Thyroid gland (tissue), 4 donors: ENCODE data around the gene WDR7. TPM values are rescaled to one million over a fixed set of nuclear protein-coding genes. Genes with fewer than 3 reads are reported as not detected.

Source experiments
- DNase-seq, 2 donors: peaks; one replicate each; pipeline ENCODE4 v3.0.0-alpha.2; 2019
- H3K27ac ChIP-seq, 3 donors: fragments of 200-600 bp; sonication (generic); 1 replicate in 2 of 3; 2 replicates in 1 of 3; pipeline ENCODE4 v1.5.1; 2016 to 2019; ENCODE audit warnings: mild to moderate bottlenecking in 1 of 3, moderate library complexity in 1 of 3
- H3K27me3 ChIP-seq: fragments of 200-600 bp; sonication (generic); one replicate; pipeline ENCODE4 v1.5.1; 2019
- H3K36me3 ChIP-seq, 2 donors: fragments of 200-600 bp; sonication (generic); one replicate each; pipeline ENCODE4 v1.5.1; 2016 to 2019
- H3K4me1 ChIP-seq, 2 donors: fragments of 200-600 bp; sonication (generic); one replicate each; pipeline ENCODE4 v1.5.1; 2017 to 2019
- H3K4me3 ChIP-seq, 3 donors: fragments of 200-600 bp; sonication (generic); replicated peaks in 1 of 3; 1 replicate in 2 of 3; 2 replicates in 1 of 3; pipeline ENCODE4 v1.5.1; 2016; ENCODE audit warnings: mild to moderate bottlenecking in 1 of 3
- H3K9me3 ChIP-seq: fragments of 200-600 bp; sonication (generic); one replicate; pipeline ENCODE4 v1.5.1; 2017
- CTCF ChIP-seq, 6 experiments: fragments of 200-600 bp in 3 of 6; fragments of 450-650 bp in 3 of 6; sonication (generic) in 3 of 6; IDR thresholded peaks; one replicate each; pipeline ENCODE4 v1.5.1; 2016 to 2019; ENCODE audit warnings: antibody characterized with exemption in 6 of 6, mild to moderate bottlenecking in 2 of 6, inconsistent platforms in 1 of 6, moderate library complexity in 1 of 6
- POLR2A ChIP-seq, 2 donors: fragments of 450-650 bp; IDR thresholded peaks; one replicate each; pipeline ENCODE4 v1.6.1; 2017; ENCODE audit warnings: antibody characterized with exemption in 2 of 2, mild to moderate bottlenecking in 2 of 2, moderate library complexity in 1 of 2
- WGBS, 2 donors: methylation state at CpG; one replicate each; pipeline ENCODE4 v1.1.5; 2017; 5-methylcytosine and 5-hydroxymethylcytosine counted together
- intact Hi-C: fragments of 100-400 bp; cut with DNase I; formaldehyde crosslinking; loops from one replicate; pipeline ENCODE4 v1.15.1; 2023
- total RNA-seq, 4 donors: library from RNA; depleted of rRNA; stranded (reverse); fragments of >200 nt; gene quantifications; one replicate each; pipeline ENCODE4 v1.2.3, GENCODE V29; 2016

WDR7 gene
- total RNA-seq, 4 donors from 2014 or later, result 42.0 to 88.8 (median 49.6) TPM

GRCh38 chr18:57023275-57023882 lies 372.2 kb downstream of the WDR7 start:
- WGBS, 2 donors, result 42 to 46% methylated on average over 3 of the region's 3 CpGs

GRCh38 chr18:57025540-57025939 lies 374.4 kb downstream of the WDR7 start:
- WGBS, 2 donors, result 91 to 93% methylated on average over 4 of the region's 4 CpGs
- Histone ChIP-seq H3K27ac (no peak overlapping the region), H3K27me3 (no peaks in the 10 kb centered on the region), H3K4me3 (no peak overlapping the region), H3K9me3 (no peaks in the 10 kb centered on the region), H3K36me3 (peaks cover 4 to 13% of the 10 kb centered on the region in 2 donors), H3K4me1 (no peaks in the 10 kb centered on the region)
- no peak for TF ChIP-seq CTCF (IDR thresholded peaks at IDR 0.05)
- TF ChIP-seq POLR2A (IDR thresholded peaks at IDR 0.05), result no peak
- intact Hi-C loops, result no loop called here
- no peak for DNase-seq

More at GRCh38 chr18:57023275-57023882, 372.2 kb downstream of the WDR7 start:
- no peak overlapping the region for H3K27ac ChIP-seq
- DNase-seq, result no peak
- H3K9me3 ChIP-seq, result no peaks in the 10 kb centered on the region
- H3K4me3 ChIP-seq, result no peak overlapping the region
- H3K36me3 ChIP-seq, result peaks cover 4% of the 10 kb centered on the region in 2 donors
- intact Hi-C loops, result no loop called here
- no peaks in the 10 kb centered on the region for H3K4me1 ChIP-seq
- no peak for TF ChIP-seq CTCF (IDR thresholded peaks at IDR 0.05)
- no peak for TF ChIP-seq POLR2A (IDR thresholded peaks at IDR 0.05)
- H3K27me3 ChIP-seq, result no peaks in the 10 kb centered on the region

GRCh38 chr18:57026316-57026715 lies 375.2 kb downstream of the WDR7 start:
- no peak for DNase-seq
- no peak overlapping the region for H3K4me3 ChIP-seq
- TF ChIP-seq POLR2A (IDR thresholded peaks at IDR 0.05) (no peak), CTCF (IDR thresholded peaks at IDR 0.05) (no peak)
- H3K27me3 ChIP-seq, result no peaks in the 10 kb centered on the region
- 97 to 98% methylated on average over 2 of the region's 2 CpGs for WGBS, 2 donors
- no peaks in the 10 kb centered on the region for H3K9me3 ChIP-seq
- no peaks in the 10 kb centered on the region for H3K4me1 ChIP-seq
- peaks cover 4 to 13% of the 10 kb centered on the region in 2 donors for H3K36me3 ChIP-seq
- H3K27ac ChIP-seq, result no peak overlapping the region
- intact Hi-C loops, result no loop called here

GRCh38 chr18:57027190-57027708 lies 376.1 kb downstream of the WDR7 start:
- Histone ChIP-seq H3K27me3 (no peaks in the 10 kb centered on the region), H3K27ac (no peak overlapping the region), H3K4me3 (no peak overlapping the region), H3K36me3 (peaks cover 4 to 13% of the 10 kb centered on the region in 2 donors), H3K9me3 (no peaks in the 10 kb centered on the region), H3K4me1 (no peaks in the 10 kb centered on the region)
- DNase-seq, result no peak
- TF ChIP-seq CTCF (IDR thresholded peaks at IDR 0.05) (no peak), POLR2A (IDR thresholded peaks at IDR 0.05) (no peak)
- 90 to 93% methylated on average over 14 to 15 of the region's 15 CpGs for WGBS, 2 donors
- intact Hi-C loops, result no loop called here

- no peak for DNase-seq
- intact Hi-C loops, result no loop called here
- peaks cover 4 to 13% of the 10 kb centered on the region in 2 donors for H3K36me3 ChIP-seq
- no peaks in the 10 kb centered on the region for H3K27me3 ChIP-seq
- no peak overlapping the region for H3K27ac ChIP-seq
- no peak overlapping the region for H3K4me3 ChIP-seq
- H3K9me3 ChIP-seq, result no peaks in the 10 kb centered on the region
- 96 to 97% methylated on average over 5 of the region's 5 CpGs for WGBS, 2 donors
- H3K4me1 ChIP-seq, result no peaks in the 10 kb centered on the region
- TF ChIP-seq CTCF (IDR thresholded peaks at IDR 0.05) (no peak), POLR2A (IDR thresholded peaks at IDR 0.05) (no peak)
Observed at GRCh38 chr18:57029761-57030160, 378.6 kb downstream of the WDR7 start.
